Measurements from ENCODE around the gene TCF7.

The TCF7 gene

DNA sequence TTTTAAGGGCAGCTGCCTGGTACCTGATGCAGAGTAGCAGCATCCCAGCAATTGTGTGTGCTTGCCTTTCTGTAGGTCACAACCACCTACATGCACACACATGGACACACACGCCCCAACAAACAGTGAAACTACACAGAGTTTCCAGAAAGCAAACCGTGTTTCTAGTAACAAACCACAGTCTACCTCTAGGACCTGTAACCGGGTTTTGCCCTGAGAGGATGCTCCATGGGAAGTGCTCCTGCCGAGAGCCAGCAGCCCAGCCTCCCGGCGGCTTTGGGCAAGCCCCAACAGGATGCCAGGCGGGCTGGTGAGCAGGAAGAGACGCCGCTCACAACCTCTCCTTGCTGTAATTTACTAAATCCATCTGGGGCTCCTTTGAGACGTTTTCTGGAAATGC is 4.1 kb upstream of the TCF7 start:
- Histone ChIP-seq H3K4me3 (no peak overlapping the region), H3K27ac (no peak overlapping the region)

DNA sequence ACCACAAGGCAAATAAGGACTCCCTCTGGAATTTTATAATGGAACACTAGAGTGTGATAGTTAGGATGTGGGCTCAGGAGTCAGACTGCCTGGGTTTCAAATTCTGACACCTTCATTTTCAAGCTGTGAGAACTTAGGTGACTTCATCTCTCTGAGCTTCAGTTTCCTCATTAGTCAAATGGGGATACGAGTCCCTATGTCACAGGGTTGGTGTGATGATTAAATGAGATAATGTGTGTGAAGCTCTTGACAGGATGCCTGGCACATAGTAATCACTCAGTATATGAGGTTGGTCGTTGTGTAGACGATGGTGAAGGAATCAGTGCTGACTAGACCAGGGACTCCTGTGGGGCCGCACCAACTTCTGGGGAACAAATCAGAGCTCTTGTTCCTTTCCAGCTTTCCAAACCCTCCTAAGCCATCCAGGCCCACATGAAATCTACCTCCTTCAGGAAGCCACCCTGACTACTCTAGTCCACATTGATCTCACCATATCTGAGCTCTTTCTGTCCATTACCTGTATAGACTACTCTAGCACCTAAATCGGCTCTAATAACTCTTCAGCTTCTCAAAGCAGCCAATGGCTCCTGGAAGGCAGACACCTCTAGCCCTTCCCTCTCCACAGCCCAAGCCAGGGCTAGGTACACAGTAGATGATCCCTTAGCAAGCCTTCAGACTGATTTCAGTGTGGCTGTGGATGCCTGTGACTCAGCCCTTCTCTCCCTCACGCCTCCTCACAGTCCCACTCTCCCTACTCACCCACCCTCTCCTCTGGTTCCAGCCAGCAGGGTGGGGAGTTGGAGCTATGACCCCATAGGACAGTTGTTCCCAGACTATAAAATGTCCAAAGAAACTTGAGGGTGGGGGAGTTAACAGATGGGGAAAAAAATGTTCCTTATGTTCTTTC is 2.5 kb upstream of the TCF7 start:
- H3K4me3 ChIP-seq: no peak overlapping the region

DNA sequence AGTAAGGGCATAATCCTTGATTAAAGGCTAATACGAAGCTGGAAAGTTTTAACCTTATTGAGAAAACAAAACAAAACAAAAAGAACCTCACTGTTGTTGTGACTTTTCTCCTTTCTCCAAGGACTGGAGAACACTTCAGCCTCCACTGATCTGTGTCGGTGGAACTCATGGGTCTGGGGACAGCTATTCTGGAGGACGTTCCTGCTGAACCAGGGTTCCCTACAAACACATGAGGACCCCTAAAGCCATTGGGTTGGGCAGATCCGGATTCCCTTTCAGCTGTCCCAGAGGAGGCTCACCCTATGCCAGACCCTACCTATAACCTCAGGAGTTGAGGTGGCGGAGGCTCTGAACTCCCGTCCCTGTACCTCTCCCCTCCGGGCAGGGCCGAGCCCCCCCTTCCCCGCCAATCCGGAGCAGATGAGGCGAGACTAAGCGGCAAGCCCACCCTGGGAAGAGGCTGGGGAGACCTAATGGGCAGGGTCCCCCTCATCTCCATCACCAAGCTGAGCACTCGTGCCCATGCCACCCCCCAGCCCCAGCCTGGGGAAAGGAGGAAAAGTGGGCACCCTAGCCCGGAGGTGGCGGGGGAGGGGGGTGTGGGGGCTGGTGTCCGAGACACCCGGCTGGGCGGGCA is 1.6 kb upstream of the TCF7 start:
- Histone ChIP-seq H3K27ac (peak overlapping the region in 1 of 21 experiments; percentile 73), H3K4me3 (no peak overlapping the region)

More for the DNA sequence above, 2.5 kb upstream of the TCF7 start:
- no peak overlapping the region for H3K27ac ChIP-seq

DNA sequence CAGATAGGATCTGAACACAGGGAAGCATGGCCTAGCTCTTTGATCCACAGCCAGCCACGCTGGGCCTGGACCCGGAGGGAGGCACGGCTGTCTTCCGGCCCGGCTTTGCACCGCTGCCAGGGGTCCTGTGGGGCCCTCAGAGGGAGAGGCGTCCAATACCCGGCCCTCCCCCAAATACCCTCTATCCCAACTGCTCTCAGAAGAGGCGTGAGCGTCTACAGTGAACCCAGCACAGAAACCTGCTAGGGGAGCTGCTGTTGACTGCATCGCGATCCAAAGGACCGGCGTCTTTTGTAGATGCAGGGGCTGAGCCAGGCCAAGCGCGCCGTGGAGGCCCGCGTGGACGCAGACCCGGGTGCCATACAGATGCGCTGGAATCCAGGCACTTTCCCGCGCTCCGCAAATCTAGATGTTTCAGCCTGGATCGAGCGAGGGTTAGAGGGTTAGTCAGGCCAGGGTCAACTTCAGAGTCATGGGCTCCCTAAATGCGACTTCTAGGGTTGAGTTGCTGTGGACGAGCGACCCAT is 1.1 kb upstream of the TCF7 start:
- H3K4me3 ChIP-seq: peak overlapping the region in 5 of 7 experiments; percentile 38 to 52 (median 47)
- peak overlapping the region in 3 of 21 experiments; percentile 55 to 73 (median 64) for H3K27ac ChIP-seq

DNA sequence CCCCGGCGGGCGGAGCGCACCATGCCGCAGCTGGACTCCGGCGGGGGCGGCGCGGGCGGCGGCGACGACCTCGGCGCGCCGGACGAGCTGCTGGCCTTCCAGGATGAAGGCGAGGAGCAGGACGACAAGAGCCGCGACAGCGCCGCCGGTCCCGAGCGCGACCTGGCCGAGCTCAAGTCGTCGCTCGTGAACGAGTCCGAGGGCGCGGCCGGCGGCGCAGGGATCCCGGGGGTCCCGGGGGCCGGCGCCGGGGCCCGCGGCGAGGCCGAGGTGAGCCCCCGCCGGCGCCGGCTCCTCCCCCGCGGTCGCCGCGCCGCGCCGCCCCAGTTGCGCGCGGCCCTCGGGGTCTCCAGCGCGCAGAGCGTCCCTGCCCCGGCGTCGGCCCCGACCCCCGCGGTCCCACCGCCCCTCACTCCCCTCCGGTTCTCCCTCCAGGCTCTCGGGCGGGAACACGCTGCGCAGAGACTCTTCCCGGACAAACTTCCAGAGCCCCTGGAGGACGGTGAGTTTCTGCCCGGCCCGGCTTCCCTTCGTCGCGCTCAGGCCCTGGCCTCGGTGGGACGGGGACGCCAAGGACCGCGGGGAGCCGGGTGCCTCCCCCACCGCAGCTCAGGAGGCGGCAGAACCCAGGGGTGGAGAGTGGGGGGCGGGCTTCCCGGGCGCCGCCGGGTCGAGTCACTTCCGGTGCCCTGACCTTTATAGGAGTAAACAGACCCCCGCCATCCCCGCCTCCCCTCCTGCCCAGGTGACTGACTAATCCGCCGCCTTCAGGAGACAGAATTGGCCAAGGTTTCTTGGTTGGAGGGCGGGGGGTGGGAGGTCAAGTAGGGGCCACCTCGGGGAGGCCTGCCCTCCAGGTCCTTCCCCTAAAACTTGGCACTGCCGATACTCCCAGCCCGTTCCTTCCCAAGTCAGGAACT is 665 bp downstream of the TCF7 start:
- Histone ChIP-seq H3K27ac (peak overlapping the region in 15 of 21 experiments; percentile 7 to 80 (median 59)), H3K4me3 (peak overlapping the region; percentile 35 to 52 (median 41))

DNA sequence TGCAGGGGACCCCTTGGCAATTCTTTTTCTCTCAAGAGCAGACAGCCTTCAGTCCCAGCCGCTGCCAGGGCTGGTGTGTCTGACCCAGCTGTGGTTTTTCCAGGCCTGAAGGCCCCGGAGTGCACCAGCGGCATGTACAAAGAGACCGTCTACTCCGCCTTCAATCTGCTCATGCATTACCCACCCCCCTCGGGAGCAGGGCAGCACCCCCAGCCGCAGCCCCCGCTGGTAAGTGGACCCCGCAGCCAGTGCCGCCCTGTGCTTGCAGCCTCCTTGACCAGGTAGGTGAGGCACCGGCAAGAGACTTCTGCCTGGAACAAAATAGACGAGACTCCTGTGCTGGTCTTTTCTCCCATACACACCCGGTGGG is 1.3 kb downstream of the TCF7 start:
- Histone ChIP-seq H3K27ac (peak overlapping the region in 13 of 21 experiments; percentile 12 to 80 (median 71)), H3K4me3 (peak overlapping the region; percentile 7 to 52 (median 41))

DNA sequence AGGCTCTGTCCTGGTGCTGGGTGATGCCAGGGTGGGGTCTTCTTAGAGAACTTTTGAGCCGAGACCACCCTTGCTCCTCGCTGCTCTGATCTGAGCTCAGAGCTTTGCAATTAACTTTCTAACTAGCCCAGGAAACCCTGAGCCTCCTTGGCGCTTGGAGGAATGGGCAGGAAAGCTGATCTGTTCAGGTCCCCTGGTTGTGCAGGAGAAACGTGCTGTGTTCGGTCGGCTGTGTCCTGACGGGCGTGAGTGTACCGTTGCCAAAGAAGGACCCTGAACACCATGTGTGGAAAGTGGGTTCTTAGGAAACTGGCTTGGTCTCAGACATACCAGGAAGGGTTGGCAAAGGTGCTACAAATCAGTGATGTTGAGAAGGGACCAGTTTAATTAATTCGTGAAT is 1.8 kb downstream of the TCF7 start:
- Histone ChIP-seq H3K4me3 (peak overlapping the region; percentile 7 to 52 (median 41)), H3K27ac (peak overlapping the region in 6 of 21 experiments; percentile 59 to 80 (median 74))

DNA sequence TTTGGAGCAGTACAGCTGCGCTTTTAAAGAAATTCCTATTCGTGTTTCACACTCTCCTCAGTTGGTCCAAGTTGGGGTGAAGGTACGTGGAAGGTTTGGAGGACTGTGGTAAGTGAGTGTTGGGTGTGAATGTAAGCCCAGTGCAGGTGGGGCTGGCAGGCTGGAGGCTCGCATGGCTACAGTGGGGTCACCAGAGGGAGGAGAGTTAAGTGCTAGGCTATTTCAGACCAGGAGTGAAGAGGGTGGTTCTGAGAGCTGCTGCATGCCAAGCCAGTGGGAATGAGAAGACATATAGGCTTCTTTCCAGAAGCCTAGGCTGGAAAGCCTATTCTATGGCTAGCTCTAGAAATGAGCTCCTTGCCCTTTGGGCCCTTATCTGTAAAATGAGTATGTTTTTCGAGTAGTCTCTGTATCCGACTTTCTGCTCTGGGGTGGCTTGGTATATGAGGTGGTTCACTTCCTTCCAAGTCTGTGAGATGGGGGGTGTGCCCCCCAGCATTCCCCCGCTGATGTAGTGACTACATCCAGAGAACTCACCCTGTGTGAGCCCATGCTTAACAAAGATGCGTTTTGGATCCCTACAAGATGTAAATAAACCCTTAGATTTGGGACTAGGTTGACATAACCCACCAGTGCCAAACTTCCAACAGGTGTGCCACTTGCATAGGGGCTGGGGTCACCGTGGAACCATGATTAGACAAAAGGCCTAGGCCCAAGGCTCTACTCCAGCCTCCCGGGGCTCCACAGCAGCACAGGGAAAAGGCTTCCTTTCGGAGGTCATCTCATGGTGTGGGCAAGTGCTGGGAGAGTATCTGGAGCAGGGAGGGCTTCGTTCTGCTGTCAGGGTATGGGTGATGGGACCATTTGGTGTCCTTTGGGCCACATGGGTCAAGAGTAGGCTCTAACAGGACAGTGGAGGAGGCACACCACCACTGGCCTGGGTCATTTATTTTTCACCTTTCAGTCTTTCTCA is 2.6 kb downstream of the TCF7 start:
- H3K4me3 ChIP-seq: peak overlapping the region in 3 of 7 experiments; percentile 6 to 48 (median 9)

DNA sequence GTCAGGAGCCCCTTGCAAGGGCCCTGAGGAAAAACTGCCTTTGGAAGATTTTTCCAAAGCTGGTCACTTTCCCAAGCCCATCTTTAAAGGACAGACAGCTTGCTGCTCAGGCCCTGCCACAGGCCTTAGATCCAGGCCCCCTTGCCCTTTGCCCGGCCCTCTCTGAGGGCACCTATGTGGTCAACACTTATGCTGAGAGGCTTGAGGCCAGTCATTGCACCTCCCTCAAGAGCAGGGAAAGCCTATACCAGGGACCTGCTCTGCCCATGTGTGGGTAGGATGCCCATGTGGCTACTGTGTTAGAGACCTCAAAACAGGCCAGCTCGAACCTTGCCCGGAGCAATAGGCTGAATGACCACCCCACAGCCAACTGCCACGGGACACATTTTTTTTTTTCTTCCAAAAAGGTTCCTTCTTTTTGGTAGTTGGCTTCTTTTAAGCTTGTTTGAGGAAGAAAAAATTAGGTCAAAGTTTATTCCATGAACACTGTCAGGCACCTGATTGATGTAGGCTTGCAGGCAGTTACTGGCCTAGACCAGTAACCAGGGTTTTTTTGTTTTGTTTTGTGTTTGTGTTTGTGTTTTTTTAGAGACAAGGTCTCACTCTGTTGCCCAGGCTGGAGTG is 3.8 kb downstream of the TCF7 start:
- peak overlapping the region in 3 of 21 experiments; percentile 17 to 70 (median 65) for H3K27ac ChIP-seq
- H3K4me3 ChIP-seq: peak overlapping the region in 1 of 7 experiments; percentile 48

More for the DNA sequence above, 2.6 kb downstream of the TCF7 start:
- peak overlapping the region in 6 of 21 experiments; percentile 6 to 76 (median 68) for H3K27ac ChIP-seq

DNA sequence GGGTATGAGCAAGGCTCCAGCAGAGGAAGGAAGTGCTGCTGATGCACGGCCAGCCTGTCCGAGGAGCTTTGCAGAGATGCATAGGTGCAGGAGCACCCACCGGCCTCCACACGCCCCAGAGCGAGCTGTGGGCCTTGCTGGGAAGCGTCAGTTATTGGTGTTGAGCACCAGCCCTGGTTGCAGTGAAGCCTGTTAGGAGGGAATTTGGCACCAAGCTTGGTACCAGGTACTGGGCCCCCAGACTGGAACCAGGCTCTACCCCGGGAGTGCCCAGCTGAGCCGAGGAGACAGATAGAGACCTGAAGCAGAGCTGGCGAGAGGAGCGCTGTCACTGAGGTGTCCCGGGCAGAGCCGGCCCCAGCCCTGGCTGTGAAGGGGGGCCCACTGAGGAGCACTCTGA is 5.2 kb downstream of the TCF7 start:
- Histone ChIP-seq H3K27ac (peak overlapping the region in 6 of 21 experiments; percentile 20 to 70 (median 38)), H3K4me3 (peak overlapping the region in 1 of 7 experiments; percentile 17)

DNA sequence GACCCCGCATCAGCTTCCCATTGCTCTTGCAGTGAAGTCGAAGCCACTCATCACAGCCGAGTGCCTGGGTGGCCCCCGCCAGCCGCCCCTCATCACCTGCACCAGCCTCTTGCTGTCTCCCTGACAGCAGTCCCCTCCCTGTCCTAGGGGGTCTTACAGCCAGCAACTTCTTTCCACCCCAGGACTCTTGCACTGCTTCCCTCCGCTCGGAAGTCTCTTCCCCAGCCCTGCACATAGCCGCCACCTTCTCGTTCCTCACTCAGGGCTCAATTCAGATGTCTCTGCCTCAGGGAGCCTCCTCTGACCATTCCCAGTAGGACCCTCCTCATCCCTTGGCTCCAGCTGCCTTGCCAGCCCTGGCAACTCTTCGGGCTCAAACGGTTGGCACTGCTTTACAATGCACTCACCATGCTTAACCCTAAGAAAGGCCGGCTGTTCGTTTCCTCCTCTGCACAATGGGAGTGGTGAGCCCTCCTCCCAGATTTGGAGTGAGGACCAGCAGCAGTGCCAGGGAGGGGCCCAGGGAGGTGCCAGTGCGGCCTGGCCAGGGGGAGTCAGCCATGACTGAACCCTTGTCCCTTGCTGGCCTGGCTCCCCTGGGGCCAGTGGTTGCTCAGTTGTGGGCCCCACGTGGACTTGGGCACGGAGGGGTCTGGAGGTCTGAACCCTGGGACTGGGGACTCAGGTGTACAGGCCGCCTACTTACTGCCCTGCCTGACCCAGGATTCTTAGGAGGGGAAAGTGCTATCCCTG is 6.1 kb downstream of the TCF7 start:
- peak overlapping the region in 6 of 21 experiments; percentile 20 to 70 (median 37) for H3K27ac ChIP-seq
- no peak overlapping the region for H3K4me3 ChIP-seq

DNA sequence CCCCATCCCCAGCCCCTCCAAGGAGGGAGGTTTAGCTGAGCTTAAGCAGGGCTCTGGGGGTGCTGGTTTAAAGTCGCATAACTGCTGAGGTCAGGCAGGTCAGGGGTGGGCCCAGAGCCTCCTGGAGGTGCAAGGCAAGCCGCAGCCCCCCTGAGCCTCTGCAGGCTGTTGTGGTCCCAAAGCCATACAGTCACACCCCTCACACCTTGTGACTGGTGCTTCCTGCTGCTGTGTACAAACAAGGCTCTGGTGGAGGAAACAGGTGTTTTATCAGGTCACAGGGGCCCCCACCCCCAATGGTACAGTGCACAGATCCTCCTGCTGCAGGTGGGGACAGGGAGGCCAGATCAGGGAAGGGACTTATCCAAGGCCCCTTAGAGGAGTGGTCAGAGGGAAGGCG is 8.0 kb downstream of the TCF7 start:
- Histone ChIP-seq H3K4me3 (peak overlapping the region in 1 of 7 experiments; percentile 4), H3K27ac (peak overlapping the region in 8 of 21 experiments; percentile 8 to 88 (median 56))

DNA sequence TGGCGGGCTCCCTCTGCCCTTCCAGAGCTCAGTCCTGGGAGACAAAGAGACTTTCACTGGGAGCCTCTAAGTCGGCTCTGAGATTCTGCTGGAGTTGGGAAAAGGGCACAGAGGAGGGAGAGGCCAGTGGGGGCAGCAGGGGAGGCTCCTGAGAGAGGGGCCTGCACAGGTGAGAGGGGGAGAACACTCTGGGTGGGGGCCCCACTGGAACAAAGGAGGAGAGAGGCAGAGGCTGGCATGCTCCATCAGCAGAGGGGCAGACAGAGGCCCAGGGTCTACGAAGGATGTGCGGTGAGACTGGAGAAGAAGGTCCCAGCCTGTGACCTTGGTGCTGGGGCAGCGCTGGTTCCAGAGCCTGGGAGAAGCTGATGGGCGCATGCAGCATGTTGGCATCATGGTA is 8.9 kb downstream of the TCF7 start:
- Histone ChIP-seq H3K4me3 (peak overlapping the region in 1 of 7 experiments; percentile 4), H3K27ac (peak overlapping the region in 8 of 21 experiments; percentile 10 to 88 (median 56))

DNA sequence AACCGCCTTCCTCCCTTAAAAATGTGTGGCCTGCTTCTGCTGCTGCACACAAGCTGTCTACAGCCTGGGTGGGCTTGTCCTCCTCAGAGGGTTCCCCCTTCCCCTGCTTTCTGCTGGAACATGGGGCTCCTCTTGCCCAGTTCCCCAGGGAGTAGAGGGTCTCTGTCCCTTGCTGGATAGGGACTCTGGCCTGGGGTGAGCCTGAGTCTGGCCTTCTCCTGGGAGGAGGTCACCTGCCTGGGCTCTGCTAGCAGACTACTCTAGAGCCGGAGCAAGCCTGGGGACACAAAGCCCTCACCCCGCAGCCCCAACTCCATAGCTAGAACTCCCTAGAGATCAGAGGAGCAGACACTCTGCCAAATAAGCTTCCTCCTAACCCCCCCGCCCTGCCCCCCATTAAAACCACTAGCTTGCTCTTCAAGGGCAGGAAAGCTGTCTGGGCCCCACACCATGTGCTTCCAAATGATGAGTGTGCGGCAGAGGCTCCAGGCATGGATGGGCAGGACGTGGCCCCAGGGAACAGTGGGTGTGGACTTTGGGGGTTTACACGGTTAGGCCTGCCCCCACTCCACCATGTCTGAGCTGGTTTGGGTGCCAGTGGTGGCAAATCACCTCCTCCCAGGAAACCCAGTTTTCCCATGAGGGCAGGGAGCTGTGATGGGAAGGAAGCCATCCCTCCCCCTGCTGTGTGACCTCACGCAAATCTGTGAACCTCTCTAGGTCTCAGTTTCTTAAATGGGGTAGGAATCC is 10.0 kb downstream of the TCF7 start:
- Histone ChIP-seq H3K27ac (peak overlapping the region in 15 of 21 experiments; percentile 9 to 88 (median 55)), H3K4me3 (no peak overlapping the region)

DNA sequence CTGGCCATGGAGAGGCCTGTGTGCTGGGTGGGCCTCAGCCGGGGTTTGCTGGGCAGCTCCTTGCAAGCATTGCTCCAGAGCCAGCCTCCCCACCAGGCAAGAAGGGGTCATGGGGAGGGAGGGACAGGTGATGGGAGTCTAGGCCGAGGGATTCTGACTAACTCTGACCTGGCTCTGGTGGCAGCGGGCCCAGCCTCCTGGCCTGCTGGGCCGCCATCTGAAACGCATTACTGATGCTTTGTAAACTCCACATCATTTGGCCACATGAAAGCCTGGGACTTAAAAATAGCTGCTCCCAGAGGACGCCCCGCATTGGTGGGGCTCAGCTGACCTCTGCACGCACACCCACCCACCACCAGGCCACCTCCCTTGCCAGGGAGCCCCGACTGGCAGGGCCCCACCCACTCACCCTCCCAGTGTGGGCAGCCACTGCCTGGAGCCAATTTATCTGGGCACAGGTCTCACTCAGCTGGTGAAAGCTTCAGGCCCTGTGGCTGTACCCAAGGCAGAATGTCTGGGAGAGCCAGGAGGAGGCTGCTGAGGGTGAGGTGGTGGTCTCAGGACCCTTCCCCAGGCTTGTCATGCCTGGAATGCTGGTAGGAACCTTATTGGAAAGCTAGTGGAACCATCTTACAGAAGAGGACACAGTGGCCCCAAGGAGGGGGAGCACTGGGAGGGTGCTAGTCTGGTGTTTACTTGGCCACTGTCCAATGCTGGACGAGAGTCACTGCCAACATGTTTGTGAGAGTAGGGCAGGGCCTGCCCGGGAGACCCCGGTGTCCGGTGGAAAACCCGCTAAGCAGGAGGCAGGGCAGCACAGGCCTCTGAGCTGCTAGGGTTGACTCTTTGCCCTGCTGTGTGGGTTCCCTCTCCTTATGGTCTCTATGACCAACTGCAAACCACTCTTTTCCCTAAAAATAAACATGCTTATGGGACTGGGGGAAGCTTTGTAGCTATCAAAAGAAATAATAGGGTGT is 10.8 kb downstream of the TCF7 start:
- peak overlapping the region in 17 of 21 experiments; percentile 9 to 88 (median 55) for H3K27ac ChIP-seq
- H3K4me3 ChIP-seq: no peak overlapping the region

All from skin epidermis (tissue), 12 donors.